ENCODE results near the gene SEC14L5. TPM values are rescaled to one million over a fixed set of nuclear protein-coding genes. Genes with fewer than 3 reads are reported as not detected.

Gene SEC14L5
- total RNA-seq, 1 experiment from 2014 or later = 0.27 TPM

- ChIA-PET POLR2A (no interaction called here), RAD21 (ENCODE audit: low non-redundant PET in 1 of 2, low total read pairs in 2 of 2, uncharacterized antibody in 2 of 2, unreplicated experiment in 2 of 2) (no interaction called here), CTCF (no interaction called here)
- Histone ChIP-seq H3K9me2 (ENCODE audit: insufficient read depth) (no peaks in the 10 kb centered on the region), H3K79me2 (ENCODE audit: insufficient read depth, low read length) (no peaks in the 10 kb centered on the region), H3K4me1 (ENCODE audit: control insufficient read depth in 1 of 2, insufficient read depth in 2 of 2, low read length in 2 of 2) (no peaks in the 10 kb centered on the region), H3K9me3 (ENCODE audit: control insufficient read depth in 1 of 2, insufficient read depth in 1 of 2, low read depth in 1 of 2, low read length in 2 of 2) (no peaks in the 10 kb centered on the region), H4K20me1 (ENCODE audit: insufficient read depth) (no peaks in the 10 kb centered on the region), H3K9ac (ENCODE audit: low read length) (no peak overlapping the region), H3K27me3 (ENCODE audit: insufficient read depth, low read length) (no peaks in the 10 kb centered on the region; the same call in 1 of the 2 replicates), H3K36me3 (ENCODE audit: control insufficient read depth in 1 of 2, insufficient read depth in 2 of 2, low read length in 2 of 2) (no peaks in the 10 kb centered on the region), H2AFZ (ENCODE audit: low read depth, low read length, poor library complexity, severe bottlenecking) (no peak overlapping the region), H3K4me2 (ENCODE audit: low read length) (no peak overlapping the region), H3K27ac (ENCODE audit: low read depth, low read length) (no peak overlapping the region), H3K4me3 (replicated peaks in 1 of 2; ENCODE audit: low read depth in 1 of 2, low read length in 2 of 2) (no peak overlapping the region)
- no peak for DNase-seq (ENCODE audit: low read depth, low spot score)
- BruUV-seq (replicated peaks) = no TSS peak
- ATAC-seq = no peak
- TF ChIP-seq ZNF274 (IDR thresholded peaks at IDR 0.05; ENCODE audit: low read depth, low read length) = no peak
- no peak for TF ChIP-seq CBX3 (IDR thresholded peaks at IDR 0.05; ENCODE audit: low read depth)
- TF ChIP-seq MAX (IDR thresholded peaks at IDR 0.05) = no peak
- no peak for TF ChIP-seq SIN3A (IDR thresholded peaks at IDR 0.05; ENCODE audit: low read depth)
- TF ChIP-seq ZBTB33 (IDR thresholded peaks at IDR 0.05; ENCODE audit: extremely low read depth, insufficient replicate concordance, low read length) = no peak
- no peak for TF ChIP-seq EZH2 (IDR thresholded peaks at IDR 0.05)
- no peak for TF ChIP-seq EGR1 (IDR thresholded peaks at IDR 0.05; ENCODE audit: low read depth)
- no peak for TF ChIP-seq ELF1 (IDR thresholded peaks at IDR 0.05; ENCODE audit: borderline replicate concordance, low read depth)
- TF ChIP-seq ATF3 (IDR thresholded peaks at IDR 0.05) = no peak
- TF ChIP-seq SRF (IDR thresholded peaks at IDR 0.05; ENCODE audit: low read depth) = no peak
- no peak for TF ChIP-seq POLR2A (IDR thresholded peaks at IDR 0.05; ENCODE audit: borderline replicate concordance, extremely low read depth, insufficient read depth, insufficient read length)
- no peak for TF ChIP-seq CEBPB (IDR thresholded peaks at IDR 0.05; ENCODE audit: low read depth)
- no peak for TF ChIP-seq RAD21 (IDR thresholded peaks at IDR 0.05; ENCODE audit: low read depth)
- intact Hi-C loops (cut with micrococcal nuclease) = no loop called here
Observed at GRCh38 chr16:5003211-5003610, 45.1 kb downstream of the SEC14L5 start.
